GM23338 (cell line): ENCODE data around the gene CCRL2.

Source experiments
- CREB1 ChIP-seq: fragments of 250-450 bp; sonication (Bioruptor Pico); IDR thresholded peaks from 2 replicates; pipeline ENCODE4 v1.5.0; 2020; ENCODE audit warnings: low read depth, mild to moderate bottlenecking, moderate library complexity
- EZH2 ChIP-seq: fragments of 200-600 bp; sonication (generic); IDR thresholded peaks from one replicate; pipeline ENCODE4 v1.8.0; 2017; ENCODE audit warnings: antibody characterized with exemption, mild to moderate bottlenecking, low read depth; ENCODE audit not compliant: unreplicated experiment
- EZH2phosphoT487 ChIP-seq: fragments of 200-600 bp; sonication (generic); IDR thresholded peaks from one replicate; pipeline ENCODE4 v1.8.1; 2018; ENCODE audit warnings: antibody characterized with exemption; ENCODE audit not compliant: unreplicated experiment
- JUNB ChIP-seq: IDR thresholded peaks from one replicate; pipeline ENCODE4 v1.6.1; 2016; ENCODE audit warnings: antibody characterized with exemption; ENCODE audit not compliant: unreplicated experiment
- POLR2AphosphoS5 ChIP-seq: IDR thresholded peaks from 2 replicates; pipeline ENCODE4 v1.6.1; 2016; ENCODE audit warnings: antibody characterized with exemption, low read depth
- TF ChIP-seq, protein P1 (sequence below), 2 experiments: fragments of 200-600 bp in 1 of 2; sonication (generic) in 1 of 2; conservative IDR thresholded peaks; 2 replicates each; pipeline versions ENCODE4 v1.5.1 to v1.6.1; 2016 to 2017; ENCODE audit warnings: antibody characterized with exemption in 2 of 2, low read depth in 2 of 2, mild to moderate bottlenecking in 2 of 2, moderate library complexity in 1 of 2
- TF ChIP-seq, protein P2 (sequence below): IDR thresholded peaks from 2 replicates; pipeline ENCODE4 v1.6.1; 2016; ENCODE audit warnings: antibody characterized with exemption
- TF ChIP-seq, protein P3 (sequence below): IDR thresholded peaks from one replicate; pipeline ENCODE4 v1.6.1; 2018; ENCODE audit warnings: antibody characterized with exemption; ENCODE audit not compliant: unreplicated experiment

DNA sequence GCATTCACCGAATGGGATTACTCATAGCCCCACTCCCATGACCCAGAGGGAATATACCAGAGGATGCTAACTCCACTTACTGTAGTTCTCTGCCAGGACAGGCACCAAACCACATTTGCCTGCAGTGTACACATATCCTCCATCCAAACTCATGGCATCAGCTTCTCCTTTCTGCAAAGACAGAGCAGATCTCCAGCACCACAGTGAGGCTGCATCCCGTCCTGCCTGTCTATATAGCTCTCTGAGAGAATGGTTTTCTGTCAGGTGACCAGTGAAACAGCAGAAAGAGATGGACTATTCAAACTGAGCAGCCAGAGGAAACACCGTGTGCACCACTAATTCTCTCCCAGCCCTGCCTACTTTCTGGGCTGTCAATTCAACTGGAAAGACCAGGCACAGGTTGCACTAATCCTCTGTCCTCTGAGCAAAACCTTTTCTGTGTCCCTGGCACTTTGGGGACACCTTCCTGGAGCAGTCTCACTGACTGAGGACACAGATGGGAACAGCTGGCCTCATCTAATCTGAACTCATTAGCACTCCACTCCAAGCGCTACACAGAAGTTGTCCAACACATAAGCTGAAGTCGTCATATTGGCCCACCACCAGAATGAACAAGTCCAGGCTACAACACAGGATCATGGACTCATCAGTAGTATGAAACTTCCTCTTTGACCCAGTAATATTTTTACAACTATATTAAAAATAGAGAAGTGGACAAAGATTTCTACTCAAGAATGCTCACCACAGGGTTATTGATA, 40.3 kb downstream of the CCRL2 start:
- TF ChIP-seq, protein P1, sequence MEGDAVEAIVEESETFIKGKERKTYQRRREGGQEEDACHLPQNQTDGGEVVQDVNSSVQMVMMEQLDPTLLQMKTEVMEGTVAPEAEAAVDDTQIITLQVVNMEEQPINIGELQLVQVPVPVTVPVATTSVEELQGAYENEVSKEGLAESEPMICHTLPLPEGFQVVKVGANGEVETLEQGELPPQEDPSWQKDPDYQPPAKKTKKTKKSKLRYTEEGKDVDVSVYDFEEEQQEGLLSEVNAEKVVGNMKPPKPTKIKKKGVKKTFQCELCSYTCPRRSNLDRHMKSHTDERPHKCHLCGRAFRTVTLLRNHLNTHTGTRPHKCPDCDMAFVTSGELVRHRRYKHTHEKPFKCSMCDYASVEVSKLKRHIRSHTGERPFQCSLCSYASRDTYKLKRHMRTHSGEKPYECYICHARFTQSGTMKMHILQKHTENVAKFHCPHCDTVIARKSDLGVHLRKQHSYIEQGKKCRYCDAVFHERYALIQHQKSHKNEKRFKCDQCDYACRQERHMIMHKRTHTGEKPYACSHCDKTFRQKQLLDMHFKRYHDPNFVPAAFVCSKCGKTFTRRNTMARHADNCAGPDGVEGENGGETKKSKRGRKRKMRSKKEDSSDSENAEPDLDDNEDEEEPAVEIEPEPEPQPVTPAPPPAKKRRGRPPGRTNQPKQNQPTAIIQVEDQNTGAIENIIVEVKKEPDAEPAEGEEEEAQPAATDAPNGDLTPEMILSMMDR (conservative IDR thresholded peaks at IDR 0.05; ENCODE audit: low read depth in 2 of 2), result no peak
- TF ChIP-seq EZH2phosphoT487 (no peak), JUNB (no peak), POLR2AphosphoS5 (no peak), EZH2 (no peak), CREB1 (CRISPR knock-in tag) (no peak)
- TF ChIP-seq, protein P2, sequence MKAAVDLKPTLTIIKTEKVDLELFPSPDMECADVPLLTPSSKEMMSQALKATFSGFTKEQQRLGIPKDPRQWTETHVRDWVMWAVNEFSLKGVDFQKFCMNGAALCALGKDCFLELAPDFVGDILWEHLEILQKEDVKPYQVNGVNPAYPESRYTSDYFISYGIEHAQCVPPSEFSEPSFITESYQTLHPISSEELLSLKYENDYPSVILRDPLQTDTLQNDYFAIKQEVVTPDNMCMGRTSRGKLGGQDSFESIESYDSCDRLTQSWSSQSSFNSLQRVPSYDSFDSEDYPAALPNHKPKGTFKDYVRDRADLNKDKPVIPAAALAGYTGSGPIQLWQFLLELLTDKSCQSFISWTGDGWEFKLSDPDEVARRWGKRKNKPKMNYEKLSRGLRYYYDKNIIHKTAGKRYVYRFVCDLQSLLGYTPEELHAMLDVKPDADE, result no peak
- TF ChIP-seq, protein P3, sequence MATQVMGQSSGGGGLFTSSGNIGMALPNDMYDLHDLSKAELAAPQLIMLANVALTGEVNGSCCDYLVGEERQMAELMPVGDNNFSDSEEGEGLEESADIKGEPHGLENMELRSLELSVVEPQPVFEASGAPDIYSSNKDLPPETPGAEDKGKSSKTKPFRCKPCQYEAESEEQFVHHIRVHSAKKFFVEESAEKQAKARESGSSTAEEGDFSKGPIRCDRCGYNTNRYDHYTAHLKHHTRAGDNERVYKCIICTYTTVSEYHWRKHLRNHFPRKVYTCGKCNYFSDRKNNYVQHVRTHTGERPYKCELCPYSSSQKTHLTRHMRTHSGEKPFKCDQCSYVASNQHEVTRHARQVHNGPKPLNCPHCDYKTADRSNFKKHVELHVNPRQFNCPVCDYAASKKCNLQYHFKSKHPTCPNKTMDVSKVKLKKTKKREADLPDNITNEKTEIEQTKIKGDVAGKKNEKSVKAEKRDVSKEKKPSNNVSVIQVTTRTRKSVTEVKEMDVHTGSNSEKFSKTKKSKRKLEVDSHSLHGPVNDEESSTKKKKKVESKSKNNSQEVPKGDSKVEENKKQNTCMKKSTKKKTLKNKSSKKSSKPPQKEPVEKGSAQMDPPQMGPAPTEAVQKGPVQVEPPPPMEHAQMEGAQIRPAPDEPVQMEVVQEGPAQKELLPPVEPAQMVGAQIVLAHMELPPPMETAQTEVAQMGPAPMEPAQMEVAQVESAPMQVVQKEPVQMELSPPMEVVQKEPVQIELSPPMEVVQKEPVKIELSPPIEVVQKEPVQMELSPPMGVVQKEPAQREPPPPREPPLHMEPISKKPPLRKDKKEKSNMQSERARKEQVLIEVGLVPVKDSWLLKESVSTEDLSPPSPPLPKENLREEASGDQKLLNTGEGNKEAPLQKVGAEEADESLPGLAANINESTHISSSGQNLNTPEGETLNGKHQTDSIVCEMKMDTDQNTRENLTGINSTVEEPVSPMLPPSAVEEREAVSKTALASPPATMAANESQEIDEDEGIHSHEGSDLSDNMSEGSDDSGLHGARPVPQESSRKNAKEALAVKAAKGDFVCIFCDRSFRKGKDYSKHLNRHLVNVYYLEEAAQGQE, result no peak
